B cell (primary cell): ENCODE data around the gene FAAH.

Experiments
- CTCF ChIP-seq: fragments of 200-600 bp; IDR thresholded peaks from one replicate; pipeline ENCODE4 v1.8.0; 2022; ENCODE audit warnings: antibody characterized with exemption, mild to moderate bottlenecking
- EZH2 ChIP-seq: IDR thresholded peaks from 2 replicates; pipeline ENCODE4 v1.6.1; 2012; ENCODE audit warnings: borderline replicate concordance, low read depth, mild to moderate bottlenecking, moderate library complexity, low read length; ENCODE audit not compliant: insufficient read depth, poor library complexity, severe bottlenecking

DNA sequence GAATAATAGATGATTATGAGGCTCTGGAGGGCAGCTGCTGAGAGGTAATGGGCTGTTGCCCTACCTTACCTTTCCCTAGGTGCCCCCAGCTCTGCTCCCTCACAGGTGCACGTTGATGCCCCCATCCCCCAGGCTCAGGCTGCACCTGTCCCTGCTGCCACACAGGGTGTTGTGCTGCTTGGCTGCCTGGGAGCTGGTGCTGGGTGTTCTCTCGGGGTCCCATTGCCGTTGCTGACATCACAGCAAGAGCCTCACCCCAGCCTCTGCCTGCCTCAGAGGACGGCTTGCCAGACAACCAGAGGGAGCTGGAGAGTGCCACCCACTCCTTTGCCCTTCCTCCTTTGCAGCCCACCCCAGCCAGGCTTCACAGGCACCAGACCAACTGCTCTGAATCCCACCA lies 64.1 kb downstream of the FAAH start:
- no peak for TF ChIP-seq CTCF
- TF ChIP-seq EZH2 = no peak
